Prostate gland (tissue), 1 donor: Measurements from ENCODE around the gene PPM1L.

ENCODE experiments used
- POLR2A ChIP-seq: fragments of 450-650 bp; IDR thresholded peaks from one replicate; pipeline ENCODE4 v1.6.1; 2016; ENCODE audit warnings: antibody characterized with exemption, mild to moderate bottlenecking
- POLR2AphosphoS5 ChIP-seq: sonication (generic); formaldehyde crosslinking; IDR thresholded peaks from one replicate; pipeline ENCODE4 v1.6.1; 2017; ENCODE audit warnings: antibody characterized with exemption

DNA sequence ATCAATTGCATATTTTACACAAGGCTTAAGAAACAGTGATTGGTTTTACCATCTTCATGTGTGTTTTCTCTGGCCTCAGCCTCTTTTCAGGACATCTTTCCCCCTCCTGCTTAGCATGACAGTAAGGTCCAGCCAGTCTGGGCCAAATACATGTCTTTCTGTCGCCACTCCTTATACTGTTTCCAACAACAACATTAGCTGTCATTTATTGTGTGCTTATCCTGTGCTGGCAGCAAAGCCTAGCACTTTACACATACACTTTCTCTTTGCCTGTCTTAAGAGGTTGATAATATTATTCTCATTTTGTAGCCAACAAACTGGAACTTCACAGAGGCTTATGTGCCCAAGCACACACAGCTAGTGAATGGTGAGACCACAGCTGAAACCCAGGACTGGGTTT, 311.3 kb downstream of the PPM1L start:
- TF ChIP-seq POLR2AphosphoS5, result no peak
- no peak for TF ChIP-seq POLR2A
